ENCODE measurements around the gene ALDH9A1.

The ALDH9A1 gene

GRCh38 chr1:165623624-165624023 is 74.7 kb downstream of the ALDH9A1 start:
- Histone ChIP-seq H3K4me1 (ENCODE audit: control insufficient read depth in 2 of 2, insufficient read depth in 1 of 2, low read depth in 1 of 2, low read length in 2 of 2) (no peaks in the 10 kb centered on the region), H3K4ac (ENCODE audit: low read length) (no peak overlapping the region), H2AFZ (ENCODE audit: low read length) (no peak overlapping the region), H3K27me3 (ENCODE audit: control insufficient read depth in 3 of 3, insufficient read depth in 3 of 3, low read depth in 1 of 3, low read length in 3 of 3) (peaks cover 0 to 23% (median 0%) of the 10 kb centered on the region in 3 experiments), H3K14ac (ENCODE audit: low read length) (no peak overlapping the region), H3K4me3 (ENCODE audit: low read length in 2 of 2) (no peak overlapping the region), H3K27ac (replicated peaks; ENCODE audit: low read length) (no peak overlapping the region), H2BK5ac (ENCODE audit: low read length) (no peak overlapping the region), H3K4me2 (ENCODE audit: insufficient read depth, low read length, poor library complexity, severe bottlenecking) (no peak overlapping the region), H3K9me3 (replicated peaks in 1 of 2; ENCODE audit: control insufficient read depth in 2 of 2, insufficient read depth in 1 of 2, low read depth in 1 of 2, low read length in 2 of 2) (no peaks in the 10 kb centered on the region), H3K79me1 (ENCODE audit: low read depth, low read length) (no peaks in the 10 kb centered on the region), H3K36me3 (replicated peaks in 1 of 2; ENCODE audit: control insufficient read depth in 2 of 2, insufficient read depth in 2 of 2, low read length in 2 of 2) (no peaks in the 10 kb centered on the region), H3K9ac (ENCODE audit: low read depth, low read length, poor library complexity) (no peak overlapping the region), H2BK15ac (ENCODE audit: low read length) (no peak overlapping the region), H2BK12ac (ENCODE audit: low read length) (no peak overlapping the region), H2AK5ac (ENCODE audit: low read depth, low read length) (no peak overlapping the region), H4K91ac (ENCODE audit: low read depth, low read length, poor library complexity) (no peak overlapping the region), H3K23ac (ENCODE audit: low read depth, low read length, poor library complexity) (no peak overlapping the region), H4K8ac (ENCODE audit: low read depth, low read length) (no peak overlapping the region), H3K18ac (ENCODE audit: low read length) (no peak overlapping the region), H2BK120ac (ENCODE audit: low read depth, low read length) (no peak overlapping the region)
- DNase-seq (ENCODE audit: low spot score) = no peak

GRCh38 chr1:165619647-165620151 is 78.7 kb downstream of the ALDH9A1 start:
- H4K8ac ChIP-seq (ENCODE audit: low read depth, low read length) = no peak overlapping the region

GRCh38 chr1:165616987-165617546 is 81.3 kb downstream of the ALDH9A1 start:
- Histone ChIP-seq H2BK5ac (ENCODE audit: low read length) (no peak overlapping the region), H2AFZ (ENCODE audit: low read length) (no peak overlapping the region), H3K27ac (replicated peaks; ENCODE audit: low read length) (no peak overlapping the region), H3K36me3 (replicated peaks in 1 of 2; ENCODE audit: control insufficient read depth in 2 of 2, insufficient read depth in 2 of 2, low read length in 2 of 2) (no peaks in the 10 kb centered on the region), H3K23ac (ENCODE audit: low read depth, low read length, poor library complexity) (no peak overlapping the region), H3K4ac (ENCODE audit: low read length) (no peak overlapping the region), H3K4me1 (ENCODE audit: control insufficient read depth in 2 of 2, insufficient read depth in 1 of 2, low read depth in 1 of 2, low read length in 2 of 2) (peaks cover 0 to 1% of the 10 kb centered on the region in 2 donors), H2BK15ac (ENCODE audit: low read length) (no peak overlapping the region), H3K27me3 (ENCODE audit: control insufficient read depth in 3 of 3, insufficient read depth in 3 of 3, low read depth in 1 of 3, low read length in 3 of 3) (peaks cover 0 to 4% (median 0%) of the 10 kb centered on the region in 3 experiments), H3K14ac (ENCODE audit: low read length) (no peak overlapping the region), H4K91ac (ENCODE audit: low read depth, low read length, poor library complexity) (no peak overlapping the region), H3K4me2 (ENCODE audit: insufficient read depth, low read length, poor library complexity, severe bottlenecking) (no peak overlapping the region), H3K79me1 (ENCODE audit: low read depth, low read length) (no peaks in the 10 kb centered on the region), H3K9me3 (replicated peaks in 1 of 2; ENCODE audit: control insufficient read depth in 2 of 2, insufficient read depth in 1 of 2, low read depth in 1 of 2, low read length in 2 of 2) (no peaks in the 10 kb centered on the region), H3K18ac (ENCODE audit: low read length) (no peak overlapping the region), H2BK120ac (ENCODE audit: low read depth, low read length) (no peak overlapping the region), H2BK12ac (ENCODE audit: low read length) (no peak overlapping the region), H3K4me3 (ENCODE audit: low read length in 2 of 2) (no peak overlapping the region), H3K9ac (ENCODE audit: low read depth, low read length, poor library complexity) (no peak overlapping the region), H4K8ac (ENCODE audit: low read depth, low read length) (no peak overlapping the region), H2AK5ac (ENCODE audit: low read depth, low read length) (no peak overlapping the region)
- WGBS, 2 donors (ENCODE audit: extremely low coverage in 2 of 2, insufficient read length in 2 of 2, insufficient replicate concordance in 1 of 2) = no CpG with 5 or more reads among the region's 8 CpGs
- DNase-seq (ENCODE audit: low spot score) = no peak

More at GRCh38 chr1:165619647-165620151, 78.7 kb downstream of the ALDH9A1 start:
- H3K79me1 ChIP-seq (ENCODE audit: low read depth, low read length) = no peaks in the 10 kb centered on the region
- no peak overlapping the region for H3K14ac ChIP-seq (ENCODE audit: low read length)
- WGBS, 2 donors (ENCODE audit: extremely low coverage in 2 of 2, insufficient read length in 2 of 2, insufficient replicate concordance in 1 of 2) = no CpG with 5 or more reads among the region's 1 CpG
- no peak overlapping the region for H4K91ac ChIP-seq (ENCODE audit: low read depth, low read length, poor library complexity)
- H3K9me3 ChIP-seq (replicated peaks in 1 of 2; ENCODE audit: control insufficient read depth in 2 of 2, insufficient read depth in 1 of 2, low read depth in 1 of 2, low read length in 2 of 2) = no peaks in the 10 kb centered on the region
- H3K4me1 ChIP-seq (ENCODE audit: control insufficient read depth in 2 of 2, insufficient read depth in 1 of 2, low read depth in 1 of 2, low read length in 2 of 2) = peaks cover 0 to 1% of the 10 kb centered on the region in 2 donors
- H3K23ac ChIP-seq (ENCODE audit: low read depth, low read length, poor library complexity) = no peak overlapping the region
- no peak overlapping the region for H2AFZ ChIP-seq (ENCODE audit: low read length)
- H3K9ac ChIP-seq (ENCODE audit: low read depth, low read length, poor library complexity) = no peak overlapping the region
- peaks cover 0 to 8% (median 0%) of the 10 kb centered on the region in 3 experiments for H3K27me3 ChIP-seq (ENCODE audit: control insufficient read depth in 3 of 3, insufficient read depth in 3 of 3, low read depth in 1 of 3, low read length in 3 of 3)
- H2AK5ac ChIP-seq (ENCODE audit: low read depth, low read length) = no peak overlapping the region
- no peak for DNase-seq (ENCODE audit: low spot score)
- H2BK15ac ChIP-seq (ENCODE audit: low read length) = no peak overlapping the region
- no peak overlapping the region for H2BK12ac ChIP-seq (ENCODE audit: low read length)
- no peak overlapping the region for H3K4me2 ChIP-seq (ENCODE audit: insufficient read depth, low read length, poor library complexity, severe bottlenecking)
- H3K27ac ChIP-seq (replicated peaks; ENCODE audit: low read length) = no peak overlapping the region
- no peak overlapping the region for H3K18ac ChIP-seq (ENCODE audit: low read length)
- no peaks in the 10 kb centered on the region for H3K36me3 ChIP-seq (replicated peaks in 1 of 2; ENCODE audit: control insufficient read depth in 2 of 2, insufficient read depth in 2 of 2, low read length in 2 of 2)
- H2BK5ac ChIP-seq (ENCODE audit: low read length) = no peak overlapping the region
- H3K4me3 ChIP-seq (ENCODE audit: low read length in 2 of 2) = no peak overlapping the region
- H2BK120ac ChIP-seq (ENCODE audit: low read depth, low read length) = no peak overlapping the region
- H3K4ac ChIP-seq (ENCODE audit: low read length) = no peak overlapping the region

GRCh38 chr1:165616054-165616612 is 82.2 kb downstream of the ALDH9A1 start:
- Histone ChIP-seq H3K14ac (ENCODE audit: low read length) (no peak overlapping the region), H3K23ac (ENCODE audit: low read depth, low read length, poor library complexity) (no peak overlapping the region), H3K4me3 (ENCODE audit: low read length in 2 of 2) (no peak overlapping the region), H3K27ac (replicated peaks; ENCODE audit: low read length) (no peak overlapping the region), H2BK15ac (ENCODE audit: low read length) (no peak overlapping the region), H3K4ac (ENCODE audit: low read length) (no peak overlapping the region), H2AFZ (ENCODE audit: low read length) (no peak overlapping the region), H2BK5ac (ENCODE audit: low read length) (no peak overlapping the region), H3K9ac (ENCODE audit: low read depth, low read length, poor library complexity) (no peak overlapping the region), H3K27me3 (ENCODE audit: control insufficient read depth in 3 of 3, insufficient read depth in 3 of 3, low read depth in 1 of 3, low read length in 3 of 3) (peaks cover 0 to 4% (median 0%) of the 10 kb centered on the region in 3 experiments), H2BK120ac (ENCODE audit: low read depth, low read length) (no peak overlapping the region), H2BK12ac (ENCODE audit: low read length) (no peak overlapping the region), H4K91ac (ENCODE audit: low read depth, low read length, poor library complexity) (no peak overlapping the region), H3K9me3 (replicated peaks in 1 of 2; ENCODE audit: control insufficient read depth in 2 of 2, insufficient read depth in 1 of 2, low read depth in 1 of 2, low read length in 2 of 2) (no peaks in the 10 kb centered on the region), H3K36me3 (replicated peaks in 1 of 2; ENCODE audit: control insufficient read depth in 2 of 2, insufficient read depth in 2 of 2, low read length in 2 of 2) (no peaks in the 10 kb centered on the region), H3K79me1 (ENCODE audit: low read depth, low read length) (no peaks in the 10 kb centered on the region), H3K18ac (ENCODE audit: low read length) (no peak overlapping the region), H2AK5ac (ENCODE audit: low read depth, low read length) (no peak overlapping the region), H3K4me1 (ENCODE audit: control insufficient read depth in 2 of 2, insufficient read depth in 1 of 2, low read depth in 1 of 2, low read length in 2 of 2) (peaks cover 0 to 1% of the 10 kb centered on the region in 2 donors), H4K8ac (ENCODE audit: low read depth, low read length) (no peak overlapping the region), H3K4me2 (ENCODE audit: insufficient read depth, low read length, poor library complexity, severe bottlenecking) (no peak overlapping the region)
- no CpG with 5 or more reads among the region's 1 CpG for WGBS, 2 donors (ENCODE audit: extremely low coverage in 2 of 2, insufficient read length in 2 of 2, insufficient replicate concordance in 1 of 2)
- no peak for DNase-seq (ENCODE audit: low spot score)
